Cardiac fibroblast (primary cell): ENCODE results near the gene FGFR3.
A peak's percentile ranks its signal among the peaks of the same experiment; 100 is the strongest.

Source experiments
- DNase-seq, 2 donors: peaks; one replicate each; pipeline versions ENCODE4 v3.0.0 to v3.0.0-alpha.2; 2010; ENCODE audit warnings: low read depth in 2 of 2
- H3K4me3 ChIP-seq, 2 donors: replicated peaks in 1 of 2; 1 replicate in 1 of 2; 2 replicates in 1 of 2; pipeline ENCODE4 v1.5.1; 2011; ENCODE audit warnings: low read depth in 2 of 2, low read length in 2 of 2, mild to moderate bottlenecking in 2 of 2, moderate library complexity in 1 of 2
- CTCF ChIP-seq: IDR thresholded peaks from one replicate; pipeline ENCODE4 v1.5.1; 2011; ENCODE audit warnings: low read depth, mild to moderate bottlenecking, low read length, inconsistent platforms

FGFR3 gene

GRCh38 chr4:1751155-1751918 is 41.8 kb upstream of the FGFR3 start:
- H3K4me3 ChIP-seq: no peak overlapping the region
- DNase-seq: no peak
- TF ChIP-seq CTCF: no peak

- H3K4me3 ChIP-seq: no peak overlapping the region
- no peak for TF ChIP-seq CTCF
- DNase-seq: no peak
These were observed 41.2 kb upstream of the FGFR3 start for GRCh38 chr4:1751919-1752283.

- DNase-seq: peak; percentile 14 to 39
- TF ChIP-seq CTCF: no peak
- H3K4me3 ChIP-seq: no peak overlapping the region
These were observed 40.6 kb upstream of the FGFR3 start for GRCh38 chr4:1752284-1753041.

- TF ChIP-seq CTCF: no peak
- DNase-seq: no peak
- H3K4me3 ChIP-seq: no peak overlapping the region
These were observed 39.8 kb upstream of the FGFR3 start for GRCh38 chr4:1753294-1753696.

- no peak overlapping the region for H3K4me3 ChIP-seq
- no peak for TF ChIP-seq CTCF
- no peak for DNase-seq
These were observed 39.3 kb upstream of the FGFR3 start for GRCh38 chr4:1753697-1754311.

- no peak overlapping the region for H3K4me3 ChIP-seq
- DNase-seq: no peak
- TF ChIP-seq CTCF: no peak
These were observed 38.8 kb upstream of the FGFR3 start for GRCh38 chr4:1754336-1754735.
